Activated CD8-positive, alpha-beta T cell treated with anti-CD3 and anti-CD28 coated beads, Interleukin-2, amount 10 ng/mL, durations not matched to agents 7 days and 5 days (primary cell): ENCODE measurements around the gene EXOC3L1. TPM values are rescaled to one million over a fixed set of nuclear protein-coding genes. Genes with fewer than 3 reads are reported as not detected.

Experiments used
- ATAC-seq: fragments of 150-1000 bp; cut with Tn5 transposase; one replicate; pipeline ENCODE4 v1.10.0; 2021; ENCODE audit warnings: moderate library complexity
- CTCF ChIA-PET: fragments of 350-600 bp; sonication (Branson Sonifier 250); formaldehyde crosslinking; loops from one replicate; lab custom pipeline; 2021; ENCODE audit warnings: antibody characterized with exemption; lab: Charles Lee
- POLR2A ChIA-PET: fragments of 350-600 bp; sonication (Branson Sonifier 250); formaldehyde crosslinking; loops from one replicate; lab custom pipeline; 2021; ENCODE audit warnings: antibody characterized with exemption; lab: Charles Lee
- DNase-seq: peaks from one replicate; pipeline ENCODE4 v3.0.0-alpha.2; 2020
- H3K27ac Mint-ChIP-seq: one replicate; pipeline ENCODE4 v1.8.0; 2021; ENCODE audit warnings: mild to moderate bottlenecking, mixed read lengths
- H3K27me3 Mint-ChIP-seq: one replicate; pipeline ENCODE4 v1.8.0; 2021; ENCODE audit warnings: low read depth, mixed read lengths
- H3K36me3 Mint-ChIP-seq: one replicate; pipeline ENCODE4 v1.8.0; 2021; ENCODE audit warnings: low read depth, mixed read lengths
- H3K4me1 Mint-ChIP-seq: one replicate; pipeline ENCODE4 v1.8.0; 2021; ENCODE audit warnings: low read depth, mixed read lengths
- H3K4me3 Mint-ChIP-seq: one replicate; pipeline ENCODE4 v1.8.0; 2021; ENCODE audit warnings: mild to moderate bottlenecking, mixed read lengths
- H3K9me3 Mint-ChIP-seq: one replicate; pipeline ENCODE4 v1.8.0; 2022; ENCODE audit warnings: mixed read lengths; ENCODE audit not compliant: insufficient read depth
- total RNA-seq, 2 experiments: library from RNA; stranded (reverse); gene quantifications; one replicate each; pipeline ENCODE4 v1.2.3, GENCODE V29; 2021

Gene EXOC3L1
- total RNA-seq, 2 experiments from 2014 or later = not detected

DNA sequence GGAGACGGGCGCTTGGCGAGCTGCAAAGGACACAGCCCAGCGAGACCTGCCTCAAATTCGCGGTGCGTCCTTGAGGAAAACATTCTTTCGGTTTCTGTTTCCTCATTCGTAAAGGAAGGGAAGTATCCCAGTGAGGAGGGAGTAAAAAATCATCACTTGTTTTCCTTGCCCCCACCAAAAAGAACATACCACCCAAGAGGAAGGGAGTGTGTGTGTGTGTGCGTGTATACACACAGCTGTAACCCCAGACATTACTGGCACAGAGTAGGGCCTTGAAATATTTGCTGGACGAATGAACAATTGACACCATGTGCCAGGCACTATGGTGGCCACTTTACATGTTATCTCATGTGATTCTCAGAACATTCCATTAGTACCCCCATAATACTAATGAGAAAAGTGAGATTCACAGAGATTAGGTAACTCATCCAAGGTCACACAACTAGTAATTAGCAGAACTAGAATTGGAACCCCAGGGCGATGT is 4.2 kb downstream of the EXOC3L1 start:
- no peak overlapping the region for H3K27ac Mint-ChIP-seq
- no peaks in the 10 kb centered on the region for H3K9me3 Mint-ChIP-seq
- peaks cover 14% of the 10 kb centered on the region for H3K4me1 Mint-ChIP-seq
- POLR2A ChIA-PET = interaction anchor here (0.7 to 0.8 kb wide), 2 partner anchors 210 to 232 kb away, joined by 3 to 4 read pairs; no protein-coding TSS in a partner anchor
- H3K36me3 Mint-ChIP-seq = no peaks in the 10 kb centered on the region
- DNase-seq (no peak), ATAC-seq (no peak)
- CTCF ChIA-PET = interaction anchor here (0.8 to 5.8 kb wide), 20 partner anchors 11 to 290 kb away, joined by 3 to 42 read pairs (median 6); partner anchors contain the start of genes CES3, FBXL8, NOL3 and TMEM208
- no peak overlapping the region for H3K4me3 Mint-ChIP-seq
- H3K27me3 Mint-ChIP-seq = peaks cover 13% of the 10 kb centered on the region

DNA sequence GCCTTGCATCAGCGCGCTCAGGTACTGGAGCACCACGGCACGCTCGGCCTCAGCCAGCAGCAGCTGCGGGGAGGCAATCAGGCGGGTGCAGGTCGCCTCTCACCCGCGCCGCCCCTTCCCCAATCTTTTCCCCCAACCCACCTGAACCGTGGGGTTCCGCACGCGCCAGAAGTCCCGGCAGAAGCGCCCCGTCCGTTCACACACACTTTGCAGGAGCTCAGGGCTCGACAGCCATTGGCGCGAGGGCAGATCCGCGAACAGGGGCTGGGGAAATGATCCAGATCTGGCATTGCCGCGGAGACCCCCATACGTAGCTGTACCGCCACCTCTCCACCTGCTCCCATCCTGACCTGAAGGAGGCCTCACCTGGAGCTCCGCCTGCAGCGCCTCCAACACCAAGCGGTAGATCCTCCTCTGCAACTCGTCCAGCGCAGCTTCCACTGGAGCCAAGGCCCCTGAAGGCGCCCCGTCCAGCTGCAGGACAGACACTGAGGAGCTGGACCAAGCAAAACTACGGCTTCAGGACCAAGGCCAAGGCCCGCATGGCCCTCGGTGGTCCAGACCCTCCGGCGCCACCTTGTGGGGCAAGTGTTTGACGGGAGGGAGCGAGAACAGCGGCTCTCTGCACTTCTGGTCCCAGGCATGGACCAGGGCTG is 4.8 kb downstream of the EXOC3L1 start:
- H3K27ac Mint-ChIP-seq = no peak overlapping the region

DNA sequence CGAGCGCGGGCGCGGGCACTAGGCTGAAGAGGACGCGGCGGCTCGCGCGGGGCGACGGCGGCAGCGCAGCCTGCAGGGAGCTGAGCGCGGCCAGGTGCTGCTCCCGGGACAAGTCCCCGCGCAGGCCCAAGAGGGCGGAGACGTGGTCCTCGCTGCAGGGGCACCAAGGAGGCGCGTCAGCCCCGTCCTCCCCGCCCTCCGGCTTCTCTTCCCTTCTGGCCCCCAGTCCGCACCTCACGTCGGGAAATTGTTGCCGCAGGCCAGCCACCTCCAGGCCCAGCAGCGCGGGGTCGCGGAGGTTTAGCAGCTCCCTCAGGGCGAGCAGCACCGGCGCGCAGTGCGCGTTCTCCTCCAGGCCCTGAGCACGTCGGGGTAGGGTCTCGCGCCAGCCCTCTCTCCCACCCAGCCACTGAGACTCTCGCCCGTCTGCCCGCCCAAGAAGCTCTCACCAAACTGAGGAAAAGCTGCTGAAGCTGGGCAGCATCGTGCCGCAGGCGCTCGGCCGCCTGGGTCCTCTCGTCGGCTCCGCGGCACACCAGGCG is 5.4 kb downstream of the EXOC3L1 start:
- no peak overlapping the region for H3K27ac Mint-ChIP-seq
- peaks cover 2% of the 10 kb centered on the region for H3K36me3 Mint-ChIP-seq
- H3K4me3 Mint-ChIP-seq = no peak overlapping the region
- peaks cover 14% of the 10 kb centered on the region for H3K4me1 Mint-ChIP-seq
- H3K27me3 Mint-ChIP-seq = peaks cover 13% of the 10 kb centered on the region
- ATAC-seq = peak; percentile 10
- no peaks in the 10 kb centered on the region for H3K9me3 Mint-ChIP-seq
- peak; percentile 54 for DNase-seq
- ChIA-PET CTCF (interaction anchor here (0.7 to 5.8 kb wide), 23 partner anchors 10 to 297 kb away, joined by 3 to 42 read pairs (median 6); partner anchors contain the start of genes CES3, FBXL8, TMEM208 and TRADD), POLR2A (interaction anchor here (0.6 to 1.0 kb wide), 2 partner anchors 24 to 34 kb away, joined by 3 to 4 read pairs; partner anchors contain the start of gene B3GNT9)

More for the DNA sequence above, 4.8 kb downstream of the EXOC3L1 start:
- H3K9me3 Mint-ChIP-seq = no peaks in the 10 kb centered on the region
- DNase-seq (peak; percentile 91), ATAC-seq (peak; percentile 32)
- POLR2A ChIA-PET = interaction anchor here (0.6 to 1.0 kb wide), 4 partner anchors 25 to 231 kb away, joined by 3 to 4 read pairs (median 4); partner anchors contain the start of gene B3GNT9
- no peaks in the 10 kb centered on the region for H3K36me3 Mint-ChIP-seq
- H3K27me3 Mint-ChIP-seq = peaks cover 13% of the 10 kb centered on the region
- peaks cover 14% of the 10 kb centered on the region for H3K4me1 Mint-ChIP-seq
- no peak overlapping the region for H3K4me3 Mint-ChIP-seq
- CTCF ChIA-PET = interaction anchor here (0.8 to 5.8 kb wide), 24 partner anchors 10 to 296 kb away, joined by 3 to 42 read pairs (median 6); partner anchors contain the start of genes CES3, FBXL8, NOL3 and TMEM208

DNA sequence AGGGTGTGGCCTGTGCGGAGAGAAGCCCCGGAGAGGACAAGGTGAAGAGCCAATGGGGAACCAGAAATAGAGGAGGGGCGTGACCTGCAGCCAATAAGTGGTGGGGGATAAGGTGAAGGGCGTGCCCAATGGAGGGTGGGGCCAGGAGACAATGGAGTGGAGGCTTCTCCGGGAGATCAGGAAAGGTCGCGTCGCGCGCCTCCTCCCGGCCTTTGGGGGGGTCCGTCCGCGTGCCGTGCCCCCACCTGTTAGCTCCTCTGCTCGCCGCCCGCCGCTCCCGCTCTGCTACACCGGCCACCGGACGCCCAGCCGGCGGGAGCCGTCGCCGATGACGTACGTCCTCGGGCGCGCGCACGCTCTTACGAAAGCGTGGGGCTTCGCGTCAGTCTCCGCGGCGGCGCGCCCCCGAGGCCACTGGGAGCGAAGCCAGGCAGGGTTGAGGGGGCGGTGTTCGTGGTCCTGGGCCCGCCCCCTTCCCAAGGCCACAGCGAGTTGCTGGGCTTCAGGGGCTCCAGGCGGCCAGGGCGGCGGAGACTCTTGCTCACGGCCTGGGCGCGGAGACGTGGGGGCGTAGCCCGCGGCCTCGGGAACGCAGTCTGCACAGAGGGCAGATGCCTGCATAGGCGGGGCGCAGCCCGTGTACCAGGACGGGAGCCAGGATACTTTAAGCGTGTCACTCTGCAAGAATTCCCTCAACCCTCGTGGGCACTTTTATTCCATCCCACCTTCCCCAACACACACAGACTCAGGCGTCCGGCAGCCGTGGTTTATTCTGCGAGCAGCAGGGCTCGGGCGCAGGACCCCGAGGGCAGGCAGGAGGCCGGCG is 6.1 kb downstream of the EXOC3L1 start, which contains the start of gene MATCAP1:
TSS of gene MATCAP1 (minus strand) at position 337 of the 826 bp plus-strand sequence. CDS start 3,353 bp downstream, outside the sequence.
- peaks cover 5% of the 10 kb centered on the region for H3K36me3 Mint-ChIP-seq
- ChIA-PET POLR2A (interaction anchor here (0.6 to 1.0 kb wide), 3 partner anchors 24 to 64 kb away, joined by 3 to 4 read pairs (median 3); partner anchors contain the start of genes B3GNT9 and FHOD1), CTCF (interaction anchor here (0.7 to 5.8 kb wide), 17 partner anchors 9 to 298 kb away, joined by 3 to 42 read pairs (median 6); partner anchors contain the start of genes CES3, FBXL8, NOL3 and TRADD)
- H3K9me3 Mint-ChIP-seq = no peaks in the 10 kb centered on the region
- H3K27ac Mint-ChIP-seq = no peak within 1 kb of the TSS
- H3K4me3 Mint-ChIP-seq = no peak within 1 kb of the TSS
- DNase-seq = peak; percentile 97
- H3K4me1 Mint-ChIP-seq = peaks cover 18% of the 10 kb centered on the region
- peak; percentile 95 for ATAC-seq
- peaks cover 13% of the 10 kb centered on the region for H3K27me3 Mint-ChIP-seq

DNA sequence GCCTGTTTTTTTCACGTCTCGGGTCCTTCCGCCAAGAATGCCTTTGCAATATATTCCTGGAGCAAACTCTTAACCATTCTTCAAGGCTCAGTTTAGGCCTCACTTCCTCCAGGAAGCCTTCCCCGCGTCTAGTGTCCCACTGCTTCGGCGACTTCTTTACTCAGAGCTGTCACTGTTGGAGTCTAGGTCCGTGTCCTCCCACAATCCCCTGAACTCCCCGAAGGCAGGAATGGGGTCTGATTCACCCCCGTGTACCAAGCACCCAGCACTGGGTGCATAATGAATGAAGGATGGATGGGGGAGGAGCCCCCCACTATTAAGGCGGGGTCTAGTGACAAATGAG is 6.7 kb downstream of the EXOC3L1 start:
- ChIA-PET POLR2A (interaction anchor here (1.0 kb wide), 1 partner anchor 64 kb away, joined by 3 read pairs; the partner anchor contains the start of gene FHOD1), CTCF (interaction anchor here (0.8 to 5.8 kb wide), 11 partner anchors 8 to 432 kb away, joined by 3 to 42 read pairs (median 4); partner anchors contain the start of genes DYNC1LI2 and NOL3)
- ATAC-seq (no peak), DNase-seq (no peak)
- no peak overlapping the region for H3K4me3 Mint-ChIP-seq
- H3K9me3 Mint-ChIP-seq = no peaks in the 10 kb centered on the region
- H3K27me3 Mint-ChIP-seq = peaks cover 13% of the 10 kb centered on the region
- H3K27ac Mint-ChIP-seq = no peak overlapping the region
- peaks cover 5% of the 10 kb centered on the region for H3K36me3 Mint-ChIP-seq
- peaks cover 23% of the 10 kb centered on the region for H3K4me1 Mint-ChIP-seq

DNA sequence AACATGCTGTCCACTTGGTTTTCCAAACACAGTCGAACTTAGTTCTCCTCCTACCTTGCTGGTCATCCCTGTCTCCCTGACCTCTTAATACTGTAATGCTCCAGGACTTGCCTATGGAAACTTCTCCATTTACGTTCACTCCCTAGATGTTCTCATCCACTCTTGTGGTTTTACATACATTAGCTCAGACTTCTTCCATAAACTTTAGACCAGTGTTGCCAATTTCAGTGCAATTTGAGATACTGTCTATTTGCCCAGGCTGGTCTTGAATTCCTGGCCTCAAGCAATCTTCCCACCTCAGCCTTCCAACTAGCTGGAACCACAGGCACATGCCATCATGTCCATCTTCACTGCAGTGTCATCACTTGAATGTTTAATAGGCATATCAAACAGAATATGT is 7.6 kb downstream of the EXOC3L1 start:
- POLR2A ChIA-PET = no interaction called here
- no peaks in the 10 kb centered on the region for H3K9me3 Mint-ChIP-seq
- ATAC-seq (no peak), DNase-seq (no peak)
- CTCF ChIA-PET = interaction anchor here (0.8 to 5.8 kb wide), 12 partner anchors 7 to 431 kb away, joined by 3 to 42 read pairs (median 4); partner anchors contain the start of genes DYNC1LI2 and NOL3
- peaks cover 33% of the 10 kb centered on the region for H3K4me1 Mint-ChIP-seq
- no peak overlapping the region for H3K4me3 Mint-ChIP-seq
- H3K27me3 Mint-ChIP-seq = peaks cover 18% of the 10 kb centered on the region
- H3K27ac Mint-ChIP-seq = no peak overlapping the region
- H3K36me3 Mint-ChIP-seq = peaks cover 10% of the 10 kb centered on the region

DNA sequence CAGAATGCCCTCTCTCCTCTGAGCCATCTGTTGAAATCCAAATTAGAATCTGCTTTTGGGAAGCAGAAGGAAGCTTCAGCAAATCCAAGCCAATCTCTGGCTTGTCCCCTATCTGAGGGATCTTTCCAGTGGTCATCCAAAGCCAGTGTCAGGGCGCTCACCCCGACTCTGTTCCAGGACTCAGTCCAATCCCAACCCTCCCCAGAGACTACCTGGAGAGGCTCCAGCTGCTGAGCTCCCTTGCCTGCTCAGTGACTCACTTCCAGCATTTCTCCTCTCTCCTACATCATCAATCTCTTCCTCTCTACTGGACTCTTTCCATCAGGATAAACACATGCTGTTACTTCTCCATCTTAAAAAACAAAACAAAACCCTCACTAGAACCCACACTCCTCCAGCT is 8.6 kb downstream of the EXOC3L1 start:
- Mint-ChIP-seq H3K9me3 (no peaks in the 10 kb centered on the region), H3K4me3 (no peak overlapping the region), H3K36me3 (peaks cover 15% of the 10 kb centered on the region), H3K27me3 (peaks cover 21% of the 10 kb centered on the region), H3K4me1 (peaks cover 37% of the 10 kb centered on the region), H3K27ac (no peak overlapping the region)
- ChIA-PET CTCF (interaction anchor here (0.9 kb wide), 2 partner anchors 12 to 164 kb away, joined by 3 read pairs; no protein-coding TSS in a partner anchor), POLR2A (no interaction called here)
- ATAC-seq (no peak), DNase-seq (no peak)

DNA sequence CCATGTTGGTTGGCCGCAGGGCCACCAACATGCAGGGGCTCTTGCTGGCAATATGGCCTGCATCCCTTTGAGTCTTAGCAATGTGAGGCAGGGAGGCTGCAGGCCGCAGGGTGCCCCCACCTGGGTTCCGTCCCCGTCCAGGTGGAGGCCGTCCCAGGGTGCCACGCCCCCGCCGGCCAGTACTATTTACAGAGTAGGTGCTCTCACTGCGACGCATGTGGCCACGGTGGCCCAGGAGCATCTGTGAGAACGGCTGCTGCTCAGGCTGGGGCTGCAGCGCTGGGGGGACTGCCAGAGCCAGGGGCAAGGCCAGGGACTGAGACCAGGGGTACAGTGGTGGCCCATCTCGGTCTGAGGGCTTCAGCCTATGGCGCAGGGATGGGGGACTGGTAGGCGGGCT is 9.8 kb downstream of the EXOC3L1 start:
- Mint-ChIP-seq H3K27me3 (peaks cover 14% of the 10 kb centered on the region), H3K4me3 (no peak overlapping the region), H3K4me1 (peaks cover 34% of the 10 kb centered on the region), H3K9me3 (no peaks in the 10 kb centered on the region), H3K27ac (no peak overlapping the region), H3K36me3 (peaks cover 20% of the 10 kb centered on the region)
- ChIA-PET POLR2A (no interaction called here), CTCF (interaction anchor here (1.0 to 1.5 kb wide), 4 partner anchors 11 to 162 kb away, joined by 5 to 11 read pairs (median 6); partner anchors contain the start of genes FBXL8 and TRADD)
- ATAC-seq = no peak
- DNase-seq = no peak

DNA sequence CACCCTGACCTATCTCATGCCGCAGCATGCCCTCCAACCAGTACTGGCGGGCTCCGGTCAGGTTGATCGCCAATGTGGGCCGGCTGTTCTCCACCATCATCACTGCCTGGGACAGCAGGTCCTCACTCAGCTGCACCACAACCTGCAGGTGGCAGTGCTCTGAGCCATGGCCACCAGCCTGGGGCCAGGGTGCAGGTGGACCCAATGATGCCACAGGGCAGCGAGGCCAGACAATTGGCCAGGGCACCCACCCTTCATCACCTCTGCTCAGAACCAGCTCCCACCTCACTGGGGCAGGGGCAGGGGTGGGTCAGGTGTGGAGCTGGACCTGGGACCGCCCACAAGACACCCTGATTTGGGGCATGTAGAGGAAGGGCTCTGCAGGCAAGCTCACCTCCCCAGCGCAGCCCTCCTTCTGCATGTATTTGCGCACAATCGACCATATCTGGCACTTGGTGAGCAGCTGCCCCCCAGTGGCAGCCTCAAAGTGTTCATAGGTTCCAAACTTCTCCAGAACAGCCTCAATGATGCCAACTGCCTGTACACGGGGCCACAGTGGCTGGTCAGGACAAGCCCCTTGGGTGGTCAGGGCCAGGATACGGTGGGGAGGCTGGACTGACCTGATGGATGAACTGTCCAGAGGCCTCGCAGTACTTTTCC is 10.4 kb downstream of the EXOC3L1 start:
- Mint-ChIP-seq H3K27ac (no peak overlapping the region), H3K4me3 (no peak overlapping the region), H3K4me1 (peaks cover 31% of the 10 kb centered on the region), H3K27me3 (peaks cover 11% of the 10 kb centered on the region), H3K36me3 (peaks cover 20% of the 10 kb centered on the region), H3K9me3 (no peaks in the 10 kb centered on the region)
- peak; percentile 48 for DNase-seq
- ATAC-seq = no peak
- CTCF ChIA-PET = interaction anchor here (0.7 to 1.5 kb wide), 5 partner anchors 10 to 162 kb away, joined by 3 to 11 read pairs (median 5); partner anchors contain the start of genes FBXL8 and TRADD
- POLR2A ChIA-PET = no interaction called here
